ENCODE measurements around the gene NRXN3.

The NRXN3 gene

GRCh38 chr14:78725086-78725485, 554.9 kb downstream of the NRXN3 start:
- no peak for TF ChIP-seq SETDB1 (IDR thresholded peaks at IDR 0.05; ENCODE audit: insufficient read length, low read length)
- TF ChIP-seq ZNF518A (tag by site-specific recombination; conservative IDR thresholded peaks at IDR 0.05; ENCODE audit: low read depth), result no peak
- TF ChIP-seq ZNF658 (tag by site-specific recombination; IDR thresholded peaks at IDR 0.05), result no peak
- no peak for TF ChIP-seq ZNF555 (tag by site-specific recombination; conservative IDR thresholded peaks at IDR 0.05)
- TF ChIP-seq ZNF350 (tag by site-specific recombination; IDR thresholded peaks at IDR 0.05), result no peak
- TF ChIP-seq ZBTB11 (tag by site-specific recombination; conservative IDR thresholded peaks at IDR 0.05; ENCODE audit: low read depth), result no peak
- no peak for TF ChIP-seq ZNF529 (tag by site-specific recombination; IDR thresholded peaks at IDR 0.05; ENCODE audit: insufficient replicate concordance)
- Histone ChIP-seq H3K9me3 (ENCODE audit: control insufficient read depth, insufficient read depth, low read depth, low read length) (no peaks in the 10 kb centered on the region), H3K4me1 (ENCODE audit: control insufficient read depth, insufficient read depth, low read length) (no peaks in the 10 kb centered on the region), H3K4me3 (ENCODE audit: low read depth, low read length) (no peak overlapping the region), H3K27ac (ENCODE audit: extremely low read depth, low read depth, low read length) (no peak overlapping the region), H3K36me3 (ENCODE audit: control insufficient read depth in 2 of 2, insufficient read depth in 1 of 2, low read length in 2 of 2) (no peaks in the 10 kb centered on the region)
- ChIA-PET POLR2A (no interaction called here), CTCF (interaction anchor here (0.5 kb wide), 1 partner anchor 159 kb away, joined by 3 read pairs; no protein-coding TSS in a partner anchor)

GRCh38 chr14:78737116-78737515, 566.9 kb downstream of the NRXN3 start:
- no peak overlapping the region for H3K4me3 ChIP-seq (ENCODE audit: low read depth, low read length)
- no peak overlapping the region for H3K27ac ChIP-seq (ENCODE audit: extremely low read depth, low read depth, low read length)
- H3K36me3 ChIP-seq (ENCODE audit: control insufficient read depth in 2 of 2, insufficient read depth in 1 of 2, low read length in 2 of 2), result no peaks in the 10 kb centered on the region
- CTCF ChIA-PET, result no interaction called here
- H3K4me1 ChIP-seq (ENCODE audit: control insufficient read depth, insufficient read depth, low read length), result no peaks in the 10 kb centered on the region
- H3K9me3 ChIP-seq (ENCODE audit: control insufficient read depth, insufficient read depth, low read depth, low read length), result no peaks in the 10 kb centered on the region
- POLR2A ChIA-PET, result interaction anchor here (0.6 kb wide), 1 partner anchor 59 kb away, joined by 3 read pairs; no protein-coding TSS in a partner anchor
- TF ChIP-seq ZNF114 (tag by site-specific recombination; IDR thresholded peaks at IDR 0.05), result no peak
- no peak for TF ChIP-seq ZNF701 (tag by site-specific recombination; IDR thresholded peaks at IDR 0.05)
- TF ChIP-seq MYNN (tag by site-specific recombination; IDR thresholded peaks at IDR 0.05; ENCODE audit: borderline replicate concordance), result no peak
- TF ChIP-seq HOXC10 (CRISPR knock-in tag; IDR thresholded peaks at IDR 0.05), result no peak
- TF ChIP-seq ZNF639 (tag by site-specific recombination; IDR thresholded peaks at IDR 0.05), result no peak
- no peak for TF ChIP-seq PRDM1 (tag by site-specific recombination; IDR thresholded peaks at IDR 0.05)
- no peak for TF ChIP-seq TRIM28 (IDR thresholded peaks at IDR 0.05; ENCODE audit: borderline replicate concordance, low read length)
- TF ChIP-seq ZNF157 (tag by site-specific recombination; IDR thresholded peaks at IDR 0.05), result no peak
- no peak for TF ChIP-seq ZNF398 (tag by site-specific recombination; IDR thresholded peaks at IDR 0.05)
- no peak for TF ChIP-seq ZNF221 (tag by site-specific recombination; IDR thresholded peaks at IDR 0.05; ENCODE audit: borderline replicate concordance)
- no peak for TF ChIP-seq ZNF37A (tag by site-specific recombination; IDR thresholded peaks at IDR 0.05)
- no peak for TF ChIP-seq ZNF629 (tag by site-specific recombination; IDR thresholded peaks at IDR 0.05)
- TF ChIP-seq ZBTB11 (tag by site-specific recombination; conservative IDR thresholded peaks at IDR 0.05; ENCODE audit: low read depth), result no peak
- TF ChIP-seq GLI2 (tag by site-specific recombination; IDR thresholded peaks at IDR 0.05; ENCODE audit: borderline replicate concordance, low read depth), result no peak
